ENCODE data around the gene MRPL1. TPM values are rescaled to one million over a fixed set of nuclear protein-coding genes. Genes with fewer than 3 reads are reported as not detected.
A peak's percentile ranks its signal among the peaks of the same experiment; 100 is the strongest.
"Not testable (repeated sequence)": the region's sequence is repeated elsewhere in the genome, so short reads cannot be mapped to it uniquely, and the experiment has no call there.

The MRPL1 gene
- total and polyA plus RNA-seq, 4 donors = 10.5 to 20.6 (median 16.1) TPM

GRCh38 chr4:77861495-77861894, 1.1 kb upstream of the MRPL1 start:
- DNase-seq (ENCODE audit: low spot score) = no peak
- Histone ChIP-seq H3K4me1 (ENCODE audit: control insufficient read depth in 4 of 4, insufficient read depth in 4 of 4, low read length in 3 of 4) (peaks cover 3 to 15% (median 6%) of the 10 kb centered on the region in 4 donors), H3K36me3 (ENCODE audit: control insufficient read depth in 4 of 4, insufficient read depth in 3 of 4, low read depth in 1 of 4, low read length in 3 of 4) (no peaks in the 10 kb centered on the region), H3K27ac (ENCODE audit: low read depth in 1 of 2, low read length in 2 of 2) (peak overlapping the region; percentile 91 to 96), H3K4me3 (ENCODE audit: low read depth in 1 of 3, low read length in 3 of 3) (peak overlapping the region in 1 of 3 donors; percentile 63), H3K27me3 (ENCODE audit: control insufficient read depth in 4 of 4, insufficient read depth in 4 of 4, low read length in 3 of 4) (no peaks in the 10 kb centered on the region), H3K9ac (ENCODE audit: low read depth in 1 of 2, low read length in 2 of 2) (peak overlapping the region; percentile 1 to 98), H3K9me3 (ENCODE audit: control insufficient read depth in 4 of 4, low read length in 3 of 4) (no peaks in the 10 kb centered on the region)
- no peak for TF ChIP-seq FOXA2 (IDR thresholded peaks at IDR 0.05)
- TF ChIP-seq HNF4G (IDR thresholded peaks at IDR 0.05) = no peak
- no peak for TF ChIP-seq TAF1 (conservative IDR thresholded peaks at IDR 0.05)
- TF ChIP-seq GABPA (IDR thresholded peaks at IDR 0.05 in 1 of 2, conservative IDR thresholded peaks at IDR 0.05 in 1 of 2) = no peak
- TF ChIP-seq NR2F2 (IDR thresholded peaks at IDR 0.05) = no peak
- no peak for TF ChIP-seq CTCF (IDR thresholded peaks at IDR 0.05; ENCODE audit: low read depth, low read length, missing input control)
- TF ChIP-seq SP1 (IDR thresholded peaks at IDR 0.05) = no peak
- TF ChIP-seq MAX (IDR thresholded peaks at IDR 0.05) = no peak
- 92% methylated on average over 1 of the region's 1 CpG for WGBS

GRCh38 chr4:77863341-77863740, 711 bp downstream of the MRPL1 start:
- not testable (repeated sequence) for H3K9me3 ChIP-seq (ENCODE audit: control insufficient read depth in 4 of 4, low read length in 3 of 4); H3K27me3 ChIP-seq (ENCODE audit: control insufficient read depth in 4 of 4, insufficient read depth in 4 of 4, low read length in 3 of 4); H3K36me3 ChIP-seq (ENCODE audit: control insufficient read depth in 4 of 4, insufficient read depth in 3 of 4, low read depth in 1 of 4, low read length in 3 of 4); DNase-seq (ENCODE audit: low spot score)
- Histone ChIP-seq H3K4me3 (ENCODE audit: low read depth in 1 of 3, low read length in 3 of 3) (peak overlapping the region; percentile 63 to 94 (median 89)), H3K27ac (ENCODE audit: low read depth in 1 of 2, low read length in 2 of 2) (peak overlapping the region; percentile 91 to 96), H3K4me1 (ENCODE audit: control insufficient read depth in 4 of 4, insufficient read depth in 4 of 4, low read length in 3 of 4) (peaks cover 3 to 15% (median 6%) of the 10 kb centered on the region in 4 donors), H3K9ac (ENCODE audit: low read depth in 1 of 2, low read length in 2 of 2) (peak overlapping the region; percentile 98 to 100)
- 30% methylated on average over 14 of the region's 14 CpGs for WGBS

- WGBS = 94% methylated on average over 3 of the region's 3 CpGs
- TF ChIP-seq MAX (IDR thresholded peaks at IDR 0.05) (no peak), NR2F2 (IDR thresholded peaks at IDR 0.05) (no peak), HNF4A (conservative IDR thresholded peaks at IDR 0.05) (no peak), YY1 (IDR thresholded peaks at IDR 0.05) (no peak), RXRA (IDR thresholded peaks at IDR 0.05) (no peak), GABPA (IDR thresholded peaks at IDR 0.05 in 1 of 2, conservative IDR thresholded peaks at IDR 0.05 in 1 of 2) (no peak), SP1 (IDR thresholded peaks at IDR 0.05) (no peak)
Measured at GRCh38 chr4:77865259-77865658, 2.6 kb downstream of the MRPL1 start.

More at GRCh38 chr4:77865259-77865658, 2.6 kb downstream of the MRPL1 start:
- H3K4me3 ChIP-seq (ENCODE audit: low read depth in 1 of 3, low read length in 3 of 3) = no peak overlapping the region
- H3K36me3 ChIP-seq (ENCODE audit: control insufficient read depth in 4 of 4, insufficient read depth in 3 of 4, low read depth in 1 of 4, low read length in 3 of 4) = peaks cover 0 to 2% (median 0%) of the 10 kb centered on the region in 4 donors
- H3K4me1 ChIP-seq (ENCODE audit: control insufficient read depth in 4 of 4, insufficient read depth in 4 of 4, low read length in 3 of 4) = peaks cover 3 to 15% (median 6%) of the 10 kb centered on the region in 4 donors
- DNase-seq (ENCODE audit: low spot score) = no peak
- H3K9me3 ChIP-seq (ENCODE audit: control insufficient read depth in 4 of 4, low read length in 3 of 4) = no peaks in the 10 kb centered on the region
- H3K9ac ChIP-seq (ENCODE audit: low read depth in 1 of 2, low read length in 2 of 2) = no peak overlapping the region
- H3K27ac ChIP-seq (ENCODE audit: low read depth in 1 of 2, low read length in 2 of 2) = no peak overlapping the region
- no peaks in the 10 kb centered on the region for H3K27me3 ChIP-seq (ENCODE audit: control insufficient read depth in 4 of 4, insufficient read depth in 4 of 4, low read length in 3 of 4)
